T-helper 2 cell (primary cell): Measurements from ENCODE around the gene PCLO.
"Not testable (repeated sequence)": the region's sequence is repeated elsewhere in the genome, so short reads cannot be mapped to it uniquely, and the experiment has no call there.

Experiments used
- DNase-seq, 5 experiments: peaks; one replicate each; pipeline versions ENCODE4 v3.0.0 to v3.0.0-alpha.2; 2012 to 2022

Gene PCLO

GRCh38 chr7:82726038-82726800 is 436.5 kb downstream of the PCLO start:
- DNase-seq: no peak

GRCh38 chr7:82723411-82723810 is 439.3 kb downstream of the PCLO start:
- DNase-seq: no peak

GRCh38 chr7:82722946-82723345 is 439.7 kb downstream of the PCLO start:
- no peak for DNase-seq

- no peak for DNase-seq
These were observed 447.3 kb downstream of the PCLO start for GRCh38 chr7:82715344-82715743.

GRCh38 chr7:82714883-82715282 is 447.8 kb downstream of the PCLO start:
- DNase-seq: no peak

- DNase-seq: no peak
These were observed 449.2 kb downstream of the PCLO start for GRCh38 chr7:82713506-82713905.

GRCh38 chr7:82706344-82706743 is 456.3 kb downstream of the PCLO start:
- DNase-seq: not testable (repeated sequence)

- DNase-seq: no peak
These were observed 457.0 kb downstream of the PCLO start for GRCh38 chr7:82705517-82706260.

- DNase-seq: no peak
These were observed 458.6 kb downstream of the PCLO start for GRCh38 chr7:82704121-82704520.
